ENCODE measurements around the gene C1orf210. TPM values are rescaled to one million over a fixed set of nuclear protein-coding genes. Genes with fewer than 3 reads are reported as not detected.

C1orf210 gene
- total RNA-seq (2021; ENCODE audit: unreplicated experiment) = 7.6 TPM
- 10.1 and 10.9 TPM in 2 replicates for polyA plus RNA-seq (2012)
- Bru-seq, nascent RNA = percentile 62 among the genes with signal in this experiment
- percentile 83 among the genes with signal in this experiment for BruChase-seq, experiment 1, labeled RNA remaining after a 6-hour chase
- BruChase-seq, experiment 2, labeled RNA remaining after a 2-hour chase = percentile 77 among the genes with signal in this experiment
- long read RNA-seq, transcript C1orf210-202 (3 exons, 1,478 nt) = major isoform, 7 of 11 reads
- long read RNA-seq, partial matches to known transcripts = 1 of 11 reads
- long read RNA-seq, other reads (novel, unspliced or antisense) = 2 of 11 reads

DNA sequence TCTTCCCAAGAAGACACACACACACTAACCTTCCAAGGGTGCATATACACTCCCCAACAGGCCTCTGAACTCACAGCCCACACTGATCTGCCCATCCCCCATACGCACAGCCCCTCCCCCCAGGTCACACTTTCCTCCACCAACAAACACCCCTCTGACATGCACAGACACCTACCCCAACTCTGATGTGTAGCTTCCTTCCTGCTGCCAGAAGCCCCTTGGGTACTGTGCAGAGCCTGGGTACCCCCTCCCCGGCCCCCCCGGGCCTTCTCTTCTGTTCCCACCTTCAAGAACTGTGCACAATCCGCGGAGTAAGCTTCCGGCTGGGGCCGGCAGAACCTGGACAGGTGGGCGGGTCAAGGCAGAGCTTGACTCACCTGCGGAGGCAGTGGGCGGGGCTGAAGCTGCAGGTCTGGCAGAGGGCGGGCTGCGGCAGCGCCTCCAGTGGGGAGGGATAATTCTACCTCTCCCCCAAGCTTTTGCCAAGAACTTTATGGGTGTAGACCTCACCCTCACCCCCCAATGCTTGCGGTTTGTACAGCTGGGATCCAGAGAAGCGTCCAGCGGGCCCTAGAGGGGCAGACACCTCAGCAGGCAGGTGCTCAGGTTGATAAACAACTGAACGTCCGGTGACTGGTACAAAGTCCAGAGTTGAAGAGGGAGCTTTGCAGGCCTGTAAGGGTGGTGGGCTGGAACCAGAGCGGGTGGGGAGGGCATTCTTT, at the start of gene C1orf210:
Gene C1orf210, minus strand, starts transcription at position 313 of the 722 bp plus-strand sequence. CDS start 2,311 bp downstream, outside the sequence.
- ChIA-PET RAD21 (ENCODE audit: low non-redundant PET in 1 of 2, low total read pairs in 2 of 2, uncharacterized antibody in 2 of 2, unreplicated experiment in 2 of 2) (interaction anchor here in 1 of 2 experiments (0.7 to 1.5 kb wide), 3 partner anchors 45 to 129 kb away, joined by 3 to 4 read pairs (median 3); partner anchors contain the start of gene CDC20), POLR2A (interaction anchor here (0.6 to 1.5 kb wide), 6 partner anchors 9 to 104 kb away, joined by 3 to 12 read pairs (median 4); partner anchors contain the start of genes CDC20 and ELOVL1), CTCF (interaction anchor here (0.8 to 1.6 kb wide), 11 partner anchors 8 to 211 kb away, joined by 3 to 15 read pairs (median 4); partner anchors contain the start of gene CDC20)
- DNase-seq (ENCODE audit: low read depth, low spot score) = peak; percentile 81
- Histone ChIP-seq H3K4me3 (replicated peaks in 1 of 2; ENCODE audit: low read depth in 1 of 2, low read length in 2 of 2) (peak within 1 kb of the TSS; percentile 70 to 72), H3K4me2 (ENCODE audit: low read length) (peak within 1 kb of the TSS; percentile 89), H3K9me3 (ENCODE audit: control insufficient read depth in 1 of 2, insufficient read depth in 1 of 2, low read depth in 1 of 2, low read length in 2 of 2) (no peaks in the 10 kb centered on the region), H3K79me2 (ENCODE audit: insufficient read depth, low read length) (no peaks in the 10 kb centered on the region), H3K9me2 (ENCODE audit: insufficient read depth) (no peaks in the 10 kb centered on the region), H3K27me3 (ENCODE audit: insufficient read depth, low read length) (0 out of 2 replicates have a peak, but pooled peaks cover 3% of the 10 kb centered on the region), H3K4me1 (ENCODE audit: control insufficient read depth in 1 of 2, insufficient read depth in 2 of 2, low read length in 2 of 2) (peaks cover 14 to 27% of the 10 kb centered on the region in 2 experiments; a peak in 3 of 4 replicates), H2AFZ (ENCODE audit: low read depth, low read length, poor library complexity, severe bottlenecking) (peak within 1 kb of the TSS; percentile 28), H3K27ac (ENCODE audit: low read depth, low read length) (peak within 1 kb of the TSS; percentile 55), H3K9ac (ENCODE audit: low read length) (peak within 1 kb of the TSS; percentile 56), H3K36me3 (ENCODE audit: control insufficient read depth in 1 of 2, insufficient read depth in 2 of 2, low read length in 2 of 2) (0 out of 4 replicates have a peak, but pooled peaks cover 0 to 2% of the 10 kb centered on the region in 2 experiments), H4K20me1 (ENCODE audit: insufficient read depth) (no peaks in the 10 kb centered on the region)
- peak; percentile 97 for ATAC-seq
- intact Hi-C loops (cut with micrococcal nuclease) = no loop called here
- BruUV-seq (replicated peaks) = no TSS peak
- TF ChIP-seq EZH2phosphoT487 (IDR thresholded peaks at IDR 0.05; ENCODE audit: borderline replicate concordance) (no peak), CBX3 (IDR thresholded peaks at IDR 0.05; ENCODE audit: low read depth) (peak; percentile 51; the same call in 1 of the 2 replicates), JUND (IDR thresholded peaks at IDR 0.05) (no peak), EZH2 (IDR thresholded peaks at IDR 0.05) (no peak), POLR2AphosphoS5 (IDR thresholded peaks at IDR 0.05; ENCODE audit: low read depth, low read length) (peak; percentile 72), SP1 (IDR thresholded peaks at IDR 0.05; ENCODE audit: low read depth) (peak; percentile 51), SIN3A (IDR thresholded peaks at IDR 0.05; ENCODE audit: low read depth) (no peak), YY1 (IDR thresholded peaks at IDR 0.05; ENCODE audit: extremely low read depth, insufficient replicate concordance, low read depth, low read length) (no peak), POLR2A (IDR thresholded peaks at IDR 0.05; ENCODE audit: borderline replicate concordance, extremely low read depth, insufficient read depth, insufficient read length) (no peak), RAD21 (IDR thresholded peaks at IDR 0.05; ENCODE audit: low read depth) (peak; percentile 45; the same call in 1 of the 2 replicates), EGR1 (IDR thresholded peaks at IDR 0.05; ENCODE audit: low read depth) (peak; percentile 90), FOSL1 (IDR thresholded peaks at IDR 0.05; ENCODE audit: low read depth) (no peak)
- TF ChIP-seq, protein P1, sequence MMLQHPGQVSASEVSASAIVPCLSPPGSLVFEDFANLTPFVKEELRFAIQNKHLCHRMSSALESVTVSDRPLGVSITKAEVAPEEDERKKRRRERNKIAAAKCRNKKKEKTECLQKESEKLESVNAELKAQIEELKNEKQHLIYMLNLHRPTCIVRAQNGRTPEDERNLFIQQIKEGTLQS (IDR thresholded peaks at IDR 0.05) = no peak
- TF ChIP-seq, protein P2, sequence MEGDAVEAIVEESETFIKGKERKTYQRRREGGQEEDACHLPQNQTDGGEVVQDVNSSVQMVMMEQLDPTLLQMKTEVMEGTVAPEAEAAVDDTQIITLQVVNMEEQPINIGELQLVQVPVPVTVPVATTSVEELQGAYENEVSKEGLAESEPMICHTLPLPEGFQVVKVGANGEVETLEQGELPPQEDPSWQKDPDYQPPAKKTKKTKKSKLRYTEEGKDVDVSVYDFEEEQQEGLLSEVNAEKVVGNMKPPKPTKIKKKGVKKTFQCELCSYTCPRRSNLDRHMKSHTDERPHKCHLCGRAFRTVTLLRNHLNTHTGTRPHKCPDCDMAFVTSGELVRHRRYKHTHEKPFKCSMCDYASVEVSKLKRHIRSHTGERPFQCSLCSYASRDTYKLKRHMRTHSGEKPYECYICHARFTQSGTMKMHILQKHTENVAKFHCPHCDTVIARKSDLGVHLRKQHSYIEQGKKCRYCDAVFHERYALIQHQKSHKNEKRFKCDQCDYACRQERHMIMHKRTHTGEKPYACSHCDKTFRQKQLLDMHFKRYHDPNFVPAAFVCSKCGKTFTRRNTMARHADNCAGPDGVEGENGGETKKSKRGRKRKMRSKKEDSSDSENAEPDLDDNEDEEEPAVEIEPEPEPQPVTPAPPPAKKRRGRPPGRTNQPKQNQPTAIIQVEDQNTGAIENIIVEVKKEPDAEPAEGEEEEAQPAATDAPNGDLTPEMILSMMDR (IDR thresholded peaks at IDR 0.05 in 2 of 3, conservative IDR thresholded peaks at IDR 0.05 in 1 of 3; ENCODE audit: borderline replicate concordance in 1 of 3, insufficient read depth in 1 of 3, low read depth in 2 of 3, low read length in 2 of 3) = peak in 2 of 3 experiments; percentile 75 to 76; a peak in 4 of 6 replicates
- TF ChIP-seq, protein P3, sequence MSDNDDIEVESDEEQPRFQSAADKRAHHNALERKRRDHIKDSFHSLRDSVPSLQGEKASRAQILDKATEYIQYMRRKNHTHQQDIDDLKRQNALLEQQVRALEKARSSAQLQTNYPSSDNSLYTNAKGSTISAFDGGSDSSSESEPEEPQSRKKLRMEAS (IDR thresholded peaks at IDR 0.05) = no peak
